GM23248 (cell line): Measurements from ENCODE around the gene TNNI2.

ENCODE experiments used
- EZH2 ChIP-seq: fragments of 200-600 bp; sonication (generic); IDR thresholded peaks from 2 replicates; pipeline ENCODE4 v1.6.1; 2018; ENCODE audit warnings: antibody characterized with exemption, mild to moderate bottlenecking; ENCODE audit not compliant: insufficient read depth, poor library complexity, severe bottlenecking
- EZH2phosphoT487 ChIP-seq: fragments of 200-600 bp; sonication (generic); IDR thresholded peaks from 2 replicates; pipeline ENCODE4 v1.6.1; 2018; ENCODE audit warnings: antibody characterized with exemption, moderate library complexity, mild to moderate bottlenecking, low read depth; ENCODE audit not compliant: insufficient read depth

GRCh38 chr11:1825039-1825740 lies 13.6 kb upstream of the TNNI2 start:
- TF ChIP-seq EZH2 (no peak), EZH2phosphoT487 (no peak)
